ENCODE data around the gene ZNF652. TPM values are rescaled to one million over a fixed set of nuclear protein-coding genes. Genes with fewer than 3 reads are reported as not detected.

ZNF652 gene
- total and polyA plus RNA-seq, 4 donors = 6.8 to 48.9 (median 37.8) TPM

DNA sequence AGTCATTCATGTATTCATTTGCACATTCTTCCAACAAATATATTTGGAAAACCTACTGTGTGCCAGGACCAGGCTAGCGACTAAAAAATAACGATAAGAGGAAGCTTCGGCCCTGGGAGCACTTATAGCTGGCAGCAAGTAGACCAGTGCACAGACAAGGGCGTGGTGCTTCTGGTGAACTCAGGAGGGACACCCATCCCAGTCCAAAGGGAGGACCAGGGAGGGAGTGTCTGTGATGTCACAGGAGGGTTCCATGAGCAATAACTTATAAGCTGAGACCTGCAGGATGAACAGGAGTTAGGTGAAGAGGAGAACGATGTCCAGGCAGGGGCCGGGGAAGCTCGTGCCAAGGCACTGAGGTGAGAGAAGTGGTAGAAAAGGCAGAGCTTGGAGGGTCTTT, 114.1 kb downstream of the ZNF652 start:
- no peaks in the 10 kb centered on the region for H3K9me3 ChIP-seq (ENCODE audit: control insufficient read depth in 4 of 4, insufficient read depth in 3 of 4, low read length in 3 of 4)
- whole genome bisulfite sequencing, 2 donors = 92 to 95% methylated on average over 7 of the region's 7 CpGs
- no peak overlapping the region for H3K27ac ChIP-seq (ENCODE audit: low read depth in 1 of 2, low read length in 1 of 2)
- ATAC-seq (ENCODE audit: insufficient read depth, low FRiP score) (no peak), DNase-seq (no peak)
- H3K9ac ChIP-seq (ENCODE audit: insufficient read depth in 1 of 2, low read length in 2 of 2) = no peak overlapping the region
- no peak overlapping the region for H3K4me3 ChIP-seq
- H3K36me3 ChIP-seq (ENCODE audit: control insufficient read depth in 4 of 4, insufficient read depth in 4 of 4, low read length in 4 of 4) = no peaks in the 10 kb centered on the region
- H3K4me1 ChIP-seq (ENCODE audit: control insufficient read depth in 5 of 5, insufficient read depth in 5 of 5, low read length in 5 of 5) = peaks cover 0 to 8% (median 0%) of the 10 kb centered on the region in 5 donors
- TF ChIP-seq, protein P1, sequence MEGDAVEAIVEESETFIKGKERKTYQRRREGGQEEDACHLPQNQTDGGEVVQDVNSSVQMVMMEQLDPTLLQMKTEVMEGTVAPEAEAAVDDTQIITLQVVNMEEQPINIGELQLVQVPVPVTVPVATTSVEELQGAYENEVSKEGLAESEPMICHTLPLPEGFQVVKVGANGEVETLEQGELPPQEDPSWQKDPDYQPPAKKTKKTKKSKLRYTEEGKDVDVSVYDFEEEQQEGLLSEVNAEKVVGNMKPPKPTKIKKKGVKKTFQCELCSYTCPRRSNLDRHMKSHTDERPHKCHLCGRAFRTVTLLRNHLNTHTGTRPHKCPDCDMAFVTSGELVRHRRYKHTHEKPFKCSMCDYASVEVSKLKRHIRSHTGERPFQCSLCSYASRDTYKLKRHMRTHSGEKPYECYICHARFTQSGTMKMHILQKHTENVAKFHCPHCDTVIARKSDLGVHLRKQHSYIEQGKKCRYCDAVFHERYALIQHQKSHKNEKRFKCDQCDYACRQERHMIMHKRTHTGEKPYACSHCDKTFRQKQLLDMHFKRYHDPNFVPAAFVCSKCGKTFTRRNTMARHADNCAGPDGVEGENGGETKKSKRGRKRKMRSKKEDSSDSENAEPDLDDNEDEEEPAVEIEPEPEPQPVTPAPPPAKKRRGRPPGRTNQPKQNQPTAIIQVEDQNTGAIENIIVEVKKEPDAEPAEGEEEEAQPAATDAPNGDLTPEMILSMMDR (IDR thresholded peaks at IDR 0.05; ENCODE audit: control extremely low read depth, extremely low read depth) = no peak
- no peaks in the 10 kb centered on the region for H3K27me3 ChIP-seq (ENCODE audit: control insufficient read depth in 3 of 3, insufficient read depth in 3 of 3, low read length in 2 of 3)

DNA sequence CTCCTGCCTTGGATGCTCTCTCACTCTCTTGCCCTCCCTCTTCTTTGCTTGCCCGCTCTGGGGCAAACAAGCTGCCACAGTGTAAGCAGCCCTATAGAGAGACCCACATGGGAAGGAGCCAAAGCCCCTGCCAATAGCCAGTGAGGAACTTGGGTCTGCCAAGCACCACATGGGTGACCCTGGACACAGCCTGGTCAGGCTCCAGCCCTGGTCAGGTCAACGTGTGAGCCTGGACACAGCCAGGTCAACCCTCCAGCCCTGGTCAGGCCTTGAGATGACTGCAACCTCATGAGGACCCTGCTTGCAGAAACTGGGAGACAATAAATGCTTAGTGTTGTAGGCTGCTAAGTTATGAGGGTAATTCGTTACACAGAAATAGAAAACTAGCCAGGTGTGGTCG, 117.2 kb downstream of the ZNF652 start:
- TF ChIP-seq, protein P1 (IDR thresholded peaks at IDR 0.05; ENCODE audit: control extremely low read depth, extremely low read depth) = no peak
- no peak overlapping the region for H3K27ac ChIP-seq (ENCODE audit: low read depth in 1 of 2, low read length in 1 of 2)
- no peak overlapping the region for H3K9ac ChIP-seq (ENCODE audit: insufficient read depth in 1 of 2, low read length in 2 of 2)
- no peaks in the 10 kb centered on the region for H3K27me3 ChIP-seq (ENCODE audit: control insufficient read depth in 3 of 3, insufficient read depth in 3 of 3, low read length in 2 of 3)
- H3K4me3 ChIP-seq = no peak overlapping the region
- H3K36me3 ChIP-seq (ENCODE audit: control insufficient read depth in 4 of 4, insufficient read depth in 4 of 4, low read length in 4 of 4) = no peaks in the 10 kb centered on the region
- WGBS, 2 donors = 91 to 98% methylated on average over 4 of the region's 4 CpGs
- DNase-seq (no peak), ATAC-seq (ENCODE audit: insufficient read depth, low FRiP score) (no peak)
- H3K4me1 ChIP-seq (ENCODE audit: control insufficient read depth in 5 of 5, insufficient read depth in 5 of 5, low read length in 5 of 5) = peaks cover 0 to 8% (median 0%) of the 10 kb centered on the region in 5 donors
- H3K9me3 ChIP-seq (ENCODE audit: control insufficient read depth in 4 of 4, insufficient read depth in 3 of 4, low read length in 3 of 4) = no peaks in the 10 kb centered on the region

Small RNAs within 50 kb of the gene (small RNA-seq; reads per million reads assigned to genes)
- not detected for gene MIR6129 (ENCODE audit: low replicate concordance)

Other genes with a start within 250 kb of the ZNF652 start
- gene B4GALNT2, start 229.5 kb downstream of the ZNF652 start, total RNA-seq = under 1 TPM in 1 of 2 donors, not detected in 1; 0.25 TPM
- under 1 TPM; 0.08 to 0.15 TPM for gene B4GALNT2, start 229.5 kb downstream of the ZNF652 start, polyA plus RNA-seq
- gene GNGT2, start 151.7 kb downstream of the ZNF652 start, total RNA-seq = 1 to 10 TPM; 1.8 to 4.7 TPM
- gene GNGT2, start 151.7 kb downstream of the ZNF652 start, polyA plus RNA-seq = 10 to 100 TPM in 1 of 2 donors, 1 to 10 TPM in 1; 9.9 to 12.3 TPM
- gene ABI3, start 151.5 kb downstream of the ZNF652 start, total RNA-seq = 10 to 100 TPM in 1 of 2 donors, 1 to 10 TPM in 1; 6.9 to 20.0 TPM
- 10 to 100 TPM; 16.2 to 19.2 TPM for gene ABI3, start 151.5 kb downstream of the ZNF652 start, polyA plus RNA-seq
- gene PHOSPHO1, start 131.5 kb downstream of the ZNF652 start, total RNA-seq = 10 to 100 TPM in 1 of 2 donors, 1 to 10 TPM in 1; 1.6 to 10.2 TPM
- 1 to 10 TPM in 1 of 2 donors, under 1 TPM in 1; 0.37 to 2.2 TPM for gene PHOSPHO1, start 131.5 kb downstream of the ZNF652 start, polyA plus RNA-seq
- gene PHB1, start 52.6 kb upstream of the ZNF652 start, total RNA-seq = 100 to 1,000 TPM in 1 of 2 donors, 10 to 100 TPM in 1; 51.2 to 152 TPM
- gene PHB1, start 52.6 kb upstream of the ZNF652 start, polyA plus RNA-seq = 100 to 1,000 TPM; 103 to 209 TPM
- gene NGFR, start 133.0 kb upstream of the ZNF652 start, total RNA-seq = 1 to 10 TPM; 3.9 to 4.9 TPM
- gene NGFR, start 133.0 kb upstream of the ZNF652 start, polyA plus RNA-seq = 1 to 10 TPM; 1.3 to 2.6 TPM
- 1 to 10 TPM; 1.7 to 3.1 TPM for gene NXPH3, start 213.6 kb upstream of the ZNF652 start, total RNA-seq
- gene NXPH3, start 213.6 kb upstream of the ZNF652 start, polyA plus RNA-seq = 1 to 10 TPM; 1.1 to 2.3 TPM